ENCODE measurements around the gene ASH1L.
"Not testable (repeated sequence)": the region's sequence is repeated elsewhere in the genome, so short reads cannot be mapped to it uniquely, and the experiment has no call there.

The ASH1L gene

GRCh38 chr1:155437405-155437804, 125.2 kb downstream of the ASH1L start (continued):
- TF ChIP-seq CREB5 (CRISPR knock-in tag; IDR thresholded peaks at IDR 0.05; ENCODE audit: low read depth) (no peak), TCF4 (CRISPR knock-in tag; IDR thresholded peaks at IDR 0.05; ENCODE audit: borderline replicate concordance) (no peak), TOX (CRISPR knock-in tag; IDR thresholded peaks at IDR 0.05; ENCODE audit: borderline replicate concordance) (no peak), ZNF8 (CRISPR knock-in tag; IDR thresholded peaks at IDR 0.05) (no peak), ARNTL (CRISPR knock-in tag; IDR thresholded peaks at IDR 0.05; ENCODE audit: borderline replicate concordance, low read depth) (no peak), PPARA (CRISPR knock-in tag; IDR thresholded peaks at IDR 0.05; ENCODE audit: borderline replicate concordance) (no peak)

GRCh38 chr1:155433831-155434389, 128.7 kb downstream of the ASH1L start:
- not testable (repeated sequence) for ATAC-seq

- not testable (repeated sequence) for ATAC-seq
These were observed 129.3 kb downstream of the ASH1L start for GRCh38 chr1:155433128-155433830.

GRCh38 chr1:155424091-155424490, 138.5 kb downstream of the ASH1L start:
- no peak for ATAC-seq
- TF ChIP-seq PPARA (CRISPR knock-in tag; IDR thresholded peaks at IDR 0.05; ENCODE audit: borderline replicate concordance) (no peak), BACH2 (CRISPR knock-in tag; IDR thresholded peaks at IDR 0.05; ENCODE audit: borderline replicate concordance) (no peak), CSDC2 (CRISPR knock-in tag; IDR thresholded peaks at IDR 0.05) (no peak), ZC3H10 (CRISPR knock-in tag; IDR thresholded peaks at IDR 0.05) (no peak), TCF4 (CRISPR knock-in tag; IDR thresholded peaks at IDR 0.05; ENCODE audit: borderline replicate concordance) (no peak), ISL1 (CRISPR knock-in tag; IDR thresholded peaks at IDR 0.05) (no peak), ZFP30 (CRISPR knock-in tag; IDR thresholded peaks at IDR 0.05) (no peak), TSHZ2 (CRISPR knock-in tag; IDR thresholded peaks at IDR 0.05) (no peak), GLIS3 (CRISPR knock-in tag; IDR thresholded peaks at IDR 0.05) (no peak), CREB5 (CRISPR knock-in tag; IDR thresholded peaks at IDR 0.05; ENCODE audit: low read depth) (no peak), POU6F1 (CRISPR knock-in tag; IDR thresholded peaks at IDR 0.05; ENCODE audit: borderline replicate concordance, low read depth) (no peak), ZNF70 (CRISPR knock-in tag; IDR thresholded peaks at IDR 0.05) (no peak), ZFP3 (CRISPR knock-in tag; IDR thresholded peaks at IDR 0.05) (no peak), SNAI2 (CRISPR knock-in tag; IDR thresholded peaks at IDR 0.05) (no peak), RARB (CRISPR knock-in tag; IDR thresholded peaks at IDR 0.05) (no peak), ZNF8 (CRISPR knock-in tag; IDR thresholded peaks at IDR 0.05) (no peak), CSRNP3 (CRISPR knock-in tag; IDR thresholded peaks at IDR 0.05) (no peak), OSR1 (CRISPR knock-in tag; IDR thresholded peaks at IDR 0.05) (no peak)

All from SK-N-SH treated with all-trans-retinoic acid at 6 μM for 48 hours (cell line).